Stimulated activated CD8-positive, alpha-beta memory T cell treated with anti-CD3 and anti-CD28 coated beads, Interleukin-15, amount 100 ng/mL, for 4 hours (primary cell): Measurements from ENCODE around the gene DMXL2.
"Not testable (repeated sequence)": the region's sequence is repeated elsewhere in the genome, so short reads cannot be mapped to it uniquely, and the experiment has no call there.

Source experiments
- DNase-seq, 2 donors: peaks; one replicate each; pipeline ENCODE4 v3.0.0-alpha.2; 2020; ENCODE audit warnings: low read depth in 2 of 2

The DMXL2 gene

GRCh38 chr15:51576911-51577500 lies 45.6 kb downstream of the DMXL2 start:
- DNase-seq: no peak

- no peak for DNase-seq
Observed at GRCh38 chr15:51576286-51576850, 46.2 kb downstream of the DMXL2 start.

- no peak for DNase-seq
Observed at GRCh38 chr15:51575775-51576174, 46.8 kb downstream of the DMXL2 start.

- not testable (repeated sequence) for DNase-seq
Observed at GRCh38 chr15:51573352-51573751, 49.2 kb downstream of the DMXL2 start.

- not testable (repeated sequence) for DNase-seq
Observed at GRCh38 chr15:51568939-51569784, 53.4 kb downstream of the DMXL2 start.

- no peak for DNase-seq
Observed at GRCh38 chr15:51561271-51561670, 61.3 kb downstream of the DMXL2 start.

GRCh38 chr15:51558876-51559275 lies 63.7 kb downstream of the DMXL2 start:
- no peak for DNase-seq

- no peak for DNase-seq
Observed at GRCh38 chr15:51558411-51558810, 64.2 kb downstream of the DMXL2 start.

- DNase-seq: no peak
Observed at GRCh38 chr15:51550841-51551240, 71.7 kb downstream of the DMXL2 start.

- no peak for DNase-seq
Observed at GRCh38 chr15:51547656-51548055, 74.9 kb downstream of the DMXL2 start.

- no peak for DNase-seq
Observed at GRCh38 chr15:51536965-51537574, 85.5 kb downstream of the DMXL2 start.

- no peak for DNase-seq
Observed at GRCh38 chr15:51533672-51534398, 88.7 kb downstream of the DMXL2 start.

GRCh38 chr15:51526955-51527354 lies 95.6 kb downstream of the DMXL2 start:
- no peak for DNase-seq

- no peak for DNase-seq
Observed at GRCh38 chr15:51524376-51524775, 98.2 kb downstream of the DMXL2 start.

GRCh38 chr15:51516291-51516690 lies 106.3 kb downstream of the DMXL2 start:
- DNase-seq: no peak

- no peak for DNase-seq
Observed at GRCh38 chr15:51505251-51505650, 117.3 kb downstream of the DMXL2 start.

GRCh38 chr15:51503003-51503402 lies 119.6 kb downstream of the DMXL2 start:
- no peak for DNase-seq

- no peak for DNase-seq
Observed at GRCh38 chr15:51499379-51499976, 123.1 kb downstream of the DMXL2 start.

GRCh38 chr15:51497806-51498205 lies 124.8 kb downstream of the DMXL2 start:
- no peak for DNase-seq

- no peak for DNase-seq
Observed at GRCh38 chr15:51496246-51496645, 126.3 kb downstream of the DMXL2 start.
